Measurements from ENCODE around the gene SLC39A11. TPM values are rescaled to one million over a fixed set of nuclear protein-coding genes. Genes with fewer than 3 reads are reported as not detected.
A peak's percentile ranks its signal among the peaks of the same experiment; 100 is the strongest.

SLC39A11 gene
- total and polyA plus RNA-seq, 2 of the 13 experiments (the other 11 are each of a cell fraction or from before 2014, with no cell fraction given) = 17.2 to 31.5 TPM

DNA sequence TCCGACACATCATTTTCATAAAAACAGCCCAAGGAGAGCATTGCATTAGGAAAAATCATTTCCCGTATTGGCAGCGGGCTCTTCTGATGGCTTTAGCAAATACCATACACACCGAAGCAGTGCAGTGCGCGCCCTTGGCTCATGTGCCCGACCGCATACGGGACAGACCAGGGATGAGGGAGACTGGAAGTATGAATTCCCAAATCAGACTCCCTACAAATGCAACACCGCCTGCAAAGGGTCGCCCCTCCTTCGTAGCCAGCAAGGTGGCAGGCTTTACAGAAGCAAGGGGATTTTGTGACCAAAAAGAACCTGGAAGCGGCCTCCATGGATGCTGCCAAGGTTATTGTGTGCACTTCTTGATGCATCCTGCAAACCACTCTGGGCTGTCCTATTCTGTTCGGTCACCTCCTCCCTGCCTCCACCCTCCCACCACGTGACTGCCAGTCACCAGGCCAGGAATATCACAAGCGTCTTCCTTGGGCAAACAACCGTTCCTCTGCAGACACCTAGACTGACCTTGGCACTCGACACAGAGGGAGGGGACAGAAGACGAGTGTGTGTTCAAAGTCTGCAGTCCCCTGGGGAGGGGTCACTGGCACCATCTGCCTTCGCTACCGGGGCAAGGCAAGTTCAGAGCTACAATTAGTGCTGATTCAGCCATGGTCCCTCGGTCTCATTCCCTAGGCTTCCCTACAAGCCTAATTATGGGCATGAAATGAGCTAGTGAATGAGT is 460.4 kb downstream of the SLC39A11 start (continued):
- peak; percentile 75 for TF ChIP-seq HNF1A (IDR thresholded peaks at IDR 0.05; ENCODE audit: low read depth)
- TF ChIP-seq HNF1A (CRISPR knock-in tag; IDR thresholded peaks at IDR 0.05; ENCODE audit: borderline replicate concordance) = peak; percentile 93
- no peak for TF ChIP-seq ZNF317 (CRISPR knock-in tag; IDR thresholded peaks at IDR 0.05)
- no peak for TF ChIP-seq ZNF180 (CRISPR knock-in tag; IDR thresholded peaks at IDR 0.05; ENCODE audit: borderline replicate concordance, low read depth)
- 0 out of 2 replicates have a peak, but pooled peaks have one; percentile 49 for TF ChIP-seq ATF1 (CRISPR knock-in tag; IDR thresholded peaks at IDR 0.05)
- no peak for TF ChIP-seq NONO (IDR thresholded peaks at IDR 0.05)
- peak; percentile 84; the same call in 1 of the 2 replicates for TF ChIP-seq NONO (CRISPR knock-in tag; conservative IDR thresholded peaks at IDR 0.05)
- TF ChIP-seq ZSCAN31 (CRISPR knock-in tag; IDR thresholded peaks at IDR 0.05; ENCODE audit: low read depth) = no peak
- TF ChIP-seq NBN (conservative IDR thresholded peaks at IDR 0.05) = no peak
- no peak for TF ChIP-seq ZBTB46 (CRISPR knock-in tag; IDR thresholded peaks at IDR 0.05; ENCODE audit: borderline replicate concordance)
- TF ChIP-seq POGZ (CRISPR knock-in tag; IDR thresholded peaks at IDR 0.05) = peak; percentile 91
- no peak for TF ChIP-seq MBD4 (IDR thresholded peaks at IDR 0.05; ENCODE audit: borderline replicate concordance, low read length)
- TF ChIP-seq ATRX (CRISPR knock-in tag; IDR thresholded peaks at IDR 0.05; ENCODE audit: borderline replicate concordance) = no peak
- TF ChIP-seq ZNF263 (CRISPR knock-in tag; IDR thresholded peaks at IDR 0.05) = peak; percentile 92
- TF ChIP-seq ZNF639 (CRISPR knock-in tag; conservative IDR thresholded peaks at IDR 0.05) = peak; percentile 83; the same call in 1 of the 2 replicates
- TF ChIP-seq TSC22D2 (CRISPR knock-in tag; IDR thresholded peaks at IDR 0.05; ENCODE audit: borderline replicate concordance) = peak; percentile 77; the same call in 1 of the 2 replicates
- TF ChIP-seq MAFF (IDR thresholded peaks at IDR 0.05; ENCODE audit: low read depth, low read length) = peak; percentile 93
- TF ChIP-seq ZBTB21 (CRISPR knock-in tag; IDR thresholded peaks at IDR 0.05) = 0 out of 2 replicates have a peak, but pooled peaks have one; percentile 61
- TF ChIP-seq ZNF746 (CRISPR knock-in tag; IDR thresholded peaks at IDR 0.05) = peak; percentile 85
- no peak for TF ChIP-seq DR1 (CRISPR knock-in tag; IDR thresholded peaks at IDR 0.05)
- no peak for TF ChIP-seq ZC3H13 (CRISPR knock-in tag; IDR thresholded peaks at IDR 0.05)
- TF ChIP-seq ZNF776 (CRISPR knock-in tag; IDR thresholded peaks at IDR 0.05) = peak; percentile 78; the same call in 1 of the 2 replicates
- TF ChIP-seq STAT5B (CRISPR knock-in tag; IDR thresholded peaks at IDR 0.05) = peak; percentile 88
- no peak for TF ChIP-seq ZNF740 (CRISPR knock-in tag; IDR thresholded peaks at IDR 0.05)

Measured in HepG2 (cell line).